HepG2 (cell line): ENCODE data around the gene EHD4. TPM values are rescaled to one million over a fixed set of nuclear protein-coding genes. Genes with fewer than 3 reads are reported as not detected.

ENCODE experiments used
- ARID4A ChIP-seq: sonication (generic); formaldehyde crosslinking; IDR thresholded peaks from 2 replicates; pipeline ENCODE4 v1.5.0; 2020; ENCODE audit warnings: mild to moderate bottlenecking, missing genetic modification reagents, borderline replicate concordance
- CEBPB ChIP-seq: IDR thresholded peaks from 2 replicates; pipeline ENCODE4 v1.6.1; 2011; ENCODE audit warnings: low read depth, low read length, improper control_type of control experiment, borderline replicate concordance
- HOXA5 ChIP-seq: sonication (generic); formaldehyde crosslinking; IDR thresholded peaks from 2 replicates; pipeline ENCODE4 v1.4.0; 2020; ENCODE audit warnings: missing genetic modification reagents
- PRDM10 ChIP-seq: sonication (generic); formaldehyde crosslinking; IDR thresholded peaks from 2 replicates; pipeline ENCODE4 v1.4.0; 2020; ENCODE audit warnings: low read depth, missing genetic modification reagents
- TAF15 ChIP-seq: fragments of 200-400 bp; formaldehyde crosslinking; IDR thresholded peaks from one replicate; pipeline ENCODE4 v1.6.1; 2018; ENCODE audit warnings: mild to moderate bottlenecking, low read depth, low read length; ENCODE audit not compliant: poor library complexity, severe bottlenecking
- WIZ ChIP-seq: sonication (generic); formaldehyde crosslinking; IDR thresholded peaks from 2 replicates; pipeline ENCODE4 v1.5.1; 2020; ENCODE audit warnings: mild to moderate bottlenecking, missing genetic modification reagents
- ZFP82 ChIP-seq: sonication (generic); formaldehyde crosslinking; IDR thresholded peaks from 2 replicates; pipeline ENCODE4 v1.5.1; 2020; ENCODE audit warnings: mild to moderate bottlenecking, missing genetic modification reagents, borderline replicate concordance
- ZNF142 ChIP-seq: sonication (generic); formaldehyde crosslinking; IDR thresholded peaks from 2 replicates; pipeline ENCODE4 v1.4.0; 2020; ENCODE audit warnings: missing genetic modification reagents
- ZNF33A ChIP-seq: sonication (generic); formaldehyde crosslinking; IDR thresholded peaks from 2 replicates; pipeline ENCODE4 v1.5.1; 2020; ENCODE audit warnings: missing genetic modification reagents, mild to moderate bottlenecking, moderate library complexity, borderline replicate concordance
- ZNF691 ChIP-seq: sonication (generic); formaldehyde crosslinking; IDR thresholded peaks from 2 replicates; pipeline ENCODE4 v1.4.0; 2020; ENCODE audit warnings: missing genetic modification reagents, low read depth, mild to moderate bottlenecking, borderline replicate concordance
- ZNF737 ChIP-seq: sonication (generic); formaldehyde crosslinking; IDR thresholded peaks from 2 replicates; pipeline ENCODE4 v1.5.0; 2020; ENCODE audit warnings: missing genetic modification reagents, mild to moderate bottlenecking, borderline replicate concordance
- polyA plus RNA-seq, 8 experiments: library from polyadenylated mRNA; depleted of rRNA in 3 of 8; stranded (reverse) in 7 of 8; unstranded in 1 of 8; fragments of >200 nt; fragmentation: Illumina TruSeq in 4 of 8; extraction: Trizol in 4 of 8; gene quantifications; 2 replicates each; pipeline versions ENCODE4 v1.2.1 to v1.2.3, GENCODE V29; 2011 to 2016; ENCODE audit warnings: low read depth in 4 of 8, missing spikeins in 1 of 8, mixed read lengths in 1 of 8; ENCODE audit not compliant: insufficient read depth in 1 of 8
- total RNA-seq, 5 experiments: library from RNA; depleted of rRNA; stranded (reverse); fragments of >200 nt; fragmentation: Illumina TruSeq; extraction: Trizol; gene quantifications; 2 replicates each; pipeline ENCODE4 v1.2.3, GENCODE V29; 2016; ENCODE audit warnings: low read depth in 1 of 5

EHD4 gene
- total and polyA plus RNA-seq, 2 of the 13 experiments (the other 11 are each of a cell fraction or from before 2014, with no cell fraction given) = 3.1 to 4.8 TPM

- TF ChIP-seq ARID4A (CRISPR knock-in tag) = peak; percentile 86
- peak; percentile 97 for TF ChIP-seq ZNF142 (CRISPR knock-in tag)
- TF ChIP-seq CEBPB = no peak
- TF ChIP-seq TAF15 = no peak
- no peak for TF ChIP-seq ZNF737 (CRISPR knock-in tag)
- TF ChIP-seq WIZ = no peak
- peak; percentile 81 for TF ChIP-seq PRDM10 (CRISPR knock-in tag)
- 0 out of 2 replicates have a peak, but pooled peaks have one; percentile 58 for TF ChIP-seq HOXA5 (CRISPR knock-in tag)
- no peak for TF ChIP-seq ZNF691 (CRISPR knock-in tag)
- TF ChIP-seq ZFP82 = no peak; the same call in 1 of the 2 replicates
- no peak for TF ChIP-seq ZNF33A
These were observed at the start of gene EHD4 (continued) for GRCh38 chr15:41972253-41973242.
